DND-41 (cell line): ENCODE data around the gene CYB5R3.
A peak's percentile ranks its signal among the peaks of the same experiment; 100 is the strongest.

Experiments used
- CTCF ChIP-seq: IDR thresholded peaks from 2 replicates; pipeline ENCODE4 v1.5.1; 2012; ENCODE audit warnings: borderline replicate concordance, low read length, moderate library complexity, mild to moderate bottlenecking; ENCODE audit not compliant: poor library complexity, severe bottlenecking; ENCODE audit errors: extremely low read depth
- EZH2 ChIP-seq: IDR thresholded peaks from 3 replicates; pipeline ENCODE4 v1.6.1; 2012; ENCODE audit warnings: borderline replicate concordance, low read depth, mild to moderate bottlenecking, moderate library complexity, low read length, inconsistent platforms; ENCODE audit not compliant: severe bottlenecking

GRCh38 chr22:42621505-42622002, 27.6 kb downstream of the CYB5R3 start:
- peak; percentile 82 for TF ChIP-seq CTCF
- TF ChIP-seq EZH2, result no peak
